Measurements from ENCODE around the gene UBE3C.
"Not testable (repeated sequence)": the region's sequence is repeated elsewhere in the genome, so short reads cannot be mapped to it uniquely, and the experiment has no call there.

The UBE3C gene

GRCh38 chr7:157235357-157236333 is 96.9 kb downstream of the UBE3C start:
- no peak for DNase-seq (ENCODE audit: low read depth)

- DNase-seq (ENCODE audit: low read depth), result no peak
These were observed 99.4 kb downstream of the UBE3C start for GRCh38 chr7:157238087-157238486.

- no peak for DNase-seq (ENCODE audit: low read depth)
These were observed 101.0 kb downstream of the UBE3C start for GRCh38 chr7:157239571-157240270.

GRCh38 chr7:157241631-157242030 is 102.9 kb downstream of the UBE3C start:
- no peak for DNase-seq (ENCODE audit: low read depth)

- DNase-seq (ENCODE audit: low read depth), result no peak
These were observed 106.0 kb downstream of the UBE3C start for GRCh38 chr7:157244516-157245294.

GRCh38 chr7:157246052-157246451 is 107.3 kb downstream of the UBE3C start:
- no peak for DNase-seq (ENCODE audit: low read depth)

GRCh38 chr7:157248659-157249058 is 109.9 kb downstream of the UBE3C start:
- DNase-seq (ENCODE audit: low read depth), result no peak

- peak; percentile 16 for DNase-seq (ENCODE audit: low read depth)
These were observed 112.0 kb downstream of the UBE3C start for GRCh38 chr7:157250605-157251228.

GRCh38 chr7:157251817-157252216 is 113.1 kb downstream of the UBE3C start:
- not testable (repeated sequence) for DNase-seq (ENCODE audit: low read depth)

GRCh38 chr7:157253850-157254249 is 115.1 kb downstream of the UBE3C start:
- DNase-seq (ENCODE audit: low read depth), result no peak

- not testable (repeated sequence) for DNase-seq (ENCODE audit: low read depth)
These were observed 116.1 kb downstream of the UBE3C start for GRCh38 chr7:157254781-157255180.

- no peak for DNase-seq (ENCODE audit: low read depth)
These were observed 116.5 kb downstream of the UBE3C start for GRCh38 chr7:157255201-157255606.

GRCh38 chr7:157263156-157263555 is 124.4 kb downstream of the UBE3C start:
- no peak for DNase-seq (ENCODE audit: low read depth)

- no peak for DNase-seq (ENCODE audit: low read depth)
These were observed 126.3 kb downstream of the UBE3C start for GRCh38 chr7:157265051-157265450.

GRCh38 chr7:157266272-157266671 is 127.5 kb downstream of the UBE3C start:
- DNase-seq (ENCODE audit: low read depth), result no peak

GRCh38 chr7:157267516-157267915 is 128.8 kb downstream of the UBE3C start:
- no peak for DNase-seq (ENCODE audit: low read depth)

GRCh38 chr7:157267956-157268355 is 129.2 kb downstream of the UBE3C start:
- no peak for DNase-seq (ENCODE audit: low read depth)

GRCh38 chr7:157268540-157268939 is 129.8 kb downstream of the UBE3C start:
- DNase-seq (ENCODE audit: low read depth), result no peak

GRCh38 chr7:157269341-157270059 is 130.8 kb downstream of the UBE3C start:
- no peak for DNase-seq (ENCODE audit: low read depth)

GRCh38 chr7:157270060-157270444 is 131.3 kb downstream of the UBE3C start:
- DNase-seq (ENCODE audit: low read depth), result no peak

GRCh38 chr7:157271315-157271990 is 132.7 kb downstream of the UBE3C start:
- no peak for DNase-seq (ENCODE audit: low read depth)

Data from activated gamma-delta T cell treated with anti-CD3 and anti-CD28 coated beads, Interleukin-2, amount 50 U/mL, for 16 hours (primary cell).